ES-I3 (cell line): ENCODE measurements around the gene TMEM54.
A peak's percentile ranks its signal among the peaks of the same experiment; 100 is the strongest.

Source experiments
- H3K36me3 ChIP-seq: 2 replicates; pipeline ENCODE4 v1.6.1; 2013; ENCODE audit warnings: mild to moderate bottlenecking, low read length, control low read depth, moderate library complexity; ENCODE audit not compliant: insufficient read depth
- H3K4me1 ChIP-seq: 2 replicates; pipeline ENCODE4 v1.6.1; 2013; ENCODE audit warnings: mild to moderate bottlenecking, control low read depth, low read length; ENCODE audit not compliant: insufficient read depth
- H3K9ac ChIP-seq: 2 replicates; pipeline ENCODE4 v1.6.1; 2013; ENCODE audit warnings: low read depth, mild to moderate bottlenecking, low read length, moderate library complexity
- H3K9me3 ChIP-seq: 2 replicates; pipeline ENCODE4 v1.6.1; 2013; ENCODE audit warnings: mild to moderate bottlenecking, low read length, moderate library complexity; ENCODE audit not compliant: control insufficient read depth, insufficient read depth

Gene TMEM54

GRCh38 chr1:32871364-32872191, 29.6 kb downstream of the TMEM54 start:
- Histone ChIP-seq H3K9me3 (no peaks in the 10 kb centered on the region), H3K36me3 (no peaks in the 10 kb centered on the region), H3K9ac (peak overlapping the region; percentile 61; the same call in 1 of the 2 replicates), H3K4me1 (peaks cover 15% of the 10 kb centered on the region)

GRCh38 chr1:32870615-32871363, 30.4 kb downstream of the TMEM54 start, which contains the start of gene FNDC5:
FNDC5 (minus strand) TSS chr1:32870912.
- H3K36me3 ChIP-seq = no peaks in the 10 kb centered on the region
- no peaks in the 10 kb centered on the region for H3K9me3 ChIP-seq
- H3K4me1 ChIP-seq = peaks cover 10% of the 10 kb centered on the region
- H3K9ac ChIP-seq = peak within 1 kb of the TSS; percentile 61; the same call in 1 of the 2 replicates

- Histone ChIP-seq H3K36me3 (no peaks in the 10 kb centered on the region), H3K4me1 (peaks cover 6% of the 10 kb centered on the region), H3K9me3 (no peaks in the 10 kb centered on the region), H3K9ac (no peak overlapping the region; the same call in 1 of the 2 replicates)
Observed at GRCh38 chr1:32869923-32870614, 31.1 kb downstream of the TMEM54 start.

- Histone ChIP-seq H3K36me3 (no peaks in the 10 kb centered on the region), H3K9ac (no peak overlapping the region), H3K9me3 (no peaks in the 10 kb centered on the region), H3K4me1 (peaks cover 5% of the 10 kb centered on the region; the same call in 1 of the 2 replicates)
Observed at GRCh38 chr1:32868806-32869455, 32.3 kb downstream of the TMEM54 start.

GRCh38 chr1:32868085-32868484, 33.1 kb downstream of the TMEM54 start:
- H3K9me3 ChIP-seq = no peaks in the 10 kb centered on the region
- H3K4me1 ChIP-seq = peaks cover 5% of the 10 kb centered on the region; the same call in 1 of the 2 replicates
- H3K36me3 ChIP-seq = no peaks in the 10 kb centered on the region
- no peak overlapping the region for H3K9ac ChIP-seq

- H3K9ac ChIP-seq = no peak overlapping the region
- H3K4me1 ChIP-seq = peaks cover 5% of the 10 kb centered on the region; the same call in 1 of the 2 replicates
- no peaks in the 10 kb centered on the region for H3K36me3 ChIP-seq
- H3K9me3 ChIP-seq = no peaks in the 10 kb centered on the region
Observed at GRCh38 chr1:32867671-32868070, 33.5 kb downstream of the TMEM54 start.

GRCh38 chr1:32867151-32867550, 34.0 kb downstream of the TMEM54 start:
- no peaks in the 10 kb centered on the region for H3K9me3 ChIP-seq
- peaks cover 4% of the 10 kb centered on the region; the same call in 1 of the 2 replicates for H3K4me1 ChIP-seq
- H3K9ac ChIP-seq = no peak overlapping the region
- no peaks in the 10 kb centered on the region for H3K36me3 ChIP-seq

GRCh38 chr1:32865639-32866405, 35.4 kb downstream of the TMEM54 start:
- H3K36me3 ChIP-seq = no peaks in the 10 kb centered on the region
- peaks cover 8% of the 10 kb centered on the region for H3K4me1 ChIP-seq
- H3K9me3 ChIP-seq = no peaks in the 10 kb centered on the region
- no peak overlapping the region for H3K9ac ChIP-seq

- no peak overlapping the region for H3K9ac ChIP-seq
- no peaks in the 10 kb centered on the region for H3K9me3 ChIP-seq
- no peaks in the 10 kb centered on the region; the same call in 1 of the 2 replicates for H3K36me3 ChIP-seq
- H3K4me1 ChIP-seq = peaks cover 8% of the 10 kb centered on the region
Observed at GRCh38 chr1:32864375-32865019, 36.7 kb downstream of the TMEM54 start.

- Histone ChIP-seq H3K9ac (no peak overlapping the region), H3K4me1 (peaks cover 8% of the 10 kb centered on the region), H3K36me3 (peaks cover 3% of the 10 kb centered on the region; the same call in 1 of the 2 replicates), H3K9me3 (no peaks in the 10 kb centered on the region)
Observed at GRCh38 chr1:32863881-32864245, 37.3 kb downstream of the TMEM54 start.

GRCh38 chr1:32863218-32863880, 37.8 kb downstream of the TMEM54 start:
- Histone ChIP-seq H3K36me3 (peaks cover 3% of the 10 kb centered on the region; the same call in 1 of the 2 replicates), H3K9ac (no peak overlapping the region), H3K9me3 (no peaks in the 10 kb centered on the region), H3K4me1 (peaks cover 8% of the 10 kb centered on the region)

- Histone ChIP-seq H3K36me3 (peaks cover 3% of the 10 kb centered on the region; the same call in 1 of the 2 replicates), H3K9me3 (no peaks in the 10 kb centered on the region), H3K9ac (no peak overlapping the region), H3K4me1 (peaks cover 8% of the 10 kb centered on the region)
Observed at GRCh38 chr1:32861904-32862695, 39.1 kb downstream of the TMEM54 start.
